NCI-H1436 treated with DMSO at 0.1 percent for 48 hours (cell line): Measurements from ENCODE around the gene AGRP.

Experiments used
- DNase-seq: peaks from one replicate; lab custom pipeline; 2025; lab: John Stamatoyannopoulos, UW

The AGRP gene

DNA sequence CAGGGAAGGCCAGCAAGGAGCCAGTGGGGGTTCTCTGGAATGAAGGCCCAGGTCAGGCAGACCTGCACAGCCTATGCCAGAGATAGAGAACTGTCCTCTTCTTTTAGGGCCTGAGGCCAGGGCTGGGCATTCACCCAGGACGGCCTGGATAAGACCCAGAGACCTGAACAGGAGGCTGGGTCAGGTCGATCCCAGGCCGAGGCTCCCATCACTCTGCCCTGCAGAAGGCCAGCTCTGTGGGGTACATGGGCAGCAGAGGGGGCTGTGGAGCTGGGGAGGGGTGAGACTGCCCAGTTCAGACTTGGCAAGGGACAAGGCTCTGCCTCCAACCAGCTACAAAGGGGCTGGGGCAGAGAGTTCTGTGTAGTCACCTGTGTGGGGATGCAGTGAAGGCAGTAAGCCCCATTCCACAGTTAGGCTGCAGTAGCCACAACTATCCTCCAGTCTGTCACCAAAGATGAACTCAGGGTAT is 37.9 kb downstream of the AGRP start:
- DNase-seq = no peak

DNA sequence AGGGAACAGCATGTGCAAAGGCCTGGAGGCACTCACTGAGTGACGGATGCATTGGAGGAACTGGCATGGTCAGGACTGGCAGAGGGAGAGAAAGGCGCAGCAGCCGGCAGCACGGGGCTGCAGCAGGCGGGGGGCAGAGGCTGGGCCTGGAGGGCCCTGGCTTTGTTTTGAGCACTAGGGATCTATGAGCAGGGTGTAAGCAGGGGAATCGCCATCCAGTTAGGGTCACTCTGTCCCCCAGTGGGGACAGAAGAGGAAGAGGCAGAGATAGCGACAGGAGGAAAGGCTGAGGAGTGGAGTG is 38.3 kb downstream of the AGRP start:
- DNase-seq = no peak

DNA sequence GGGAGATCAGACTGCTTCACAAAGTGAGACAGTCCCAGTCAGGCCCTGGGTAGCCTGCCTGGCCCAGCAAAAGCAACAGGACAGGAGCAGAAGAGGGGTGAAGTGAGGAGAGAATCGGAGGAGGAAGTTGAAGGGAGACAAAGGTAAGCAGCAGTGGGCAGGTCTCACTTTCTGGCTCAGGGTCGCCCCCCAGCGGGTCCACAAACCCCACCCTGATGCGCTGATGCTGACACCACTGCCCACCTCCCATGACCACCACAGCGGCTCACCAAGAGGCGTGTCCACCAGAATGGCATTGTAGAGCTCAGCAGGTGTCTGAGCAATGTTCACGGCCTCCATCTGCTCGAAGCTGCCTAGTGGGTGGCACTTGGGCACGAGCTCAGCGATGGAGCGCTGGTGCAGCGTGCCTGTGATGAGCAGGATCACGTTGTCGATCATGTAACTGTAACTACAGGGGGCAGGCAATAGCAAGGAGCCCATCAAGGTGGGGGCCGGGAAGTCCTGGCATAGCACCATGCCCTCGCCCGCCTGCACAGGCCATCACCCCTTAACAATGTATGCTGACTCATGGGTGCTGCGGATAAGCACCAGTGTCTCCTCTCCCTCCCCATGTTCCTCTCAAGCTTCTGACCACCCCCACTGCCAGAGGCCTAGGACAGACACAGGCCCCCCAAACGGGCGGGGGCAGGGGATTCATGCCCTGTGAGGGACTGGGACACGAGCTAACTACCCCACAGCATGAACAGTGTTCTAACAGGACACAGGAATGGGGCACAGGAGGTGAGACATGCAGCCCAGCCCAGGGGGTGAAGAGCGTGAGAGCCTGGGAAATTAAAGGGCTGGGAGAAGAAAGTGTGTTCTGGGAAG is 38.9 kb downstream of the AGRP start:
- DNase-seq = no peak

DNA sequence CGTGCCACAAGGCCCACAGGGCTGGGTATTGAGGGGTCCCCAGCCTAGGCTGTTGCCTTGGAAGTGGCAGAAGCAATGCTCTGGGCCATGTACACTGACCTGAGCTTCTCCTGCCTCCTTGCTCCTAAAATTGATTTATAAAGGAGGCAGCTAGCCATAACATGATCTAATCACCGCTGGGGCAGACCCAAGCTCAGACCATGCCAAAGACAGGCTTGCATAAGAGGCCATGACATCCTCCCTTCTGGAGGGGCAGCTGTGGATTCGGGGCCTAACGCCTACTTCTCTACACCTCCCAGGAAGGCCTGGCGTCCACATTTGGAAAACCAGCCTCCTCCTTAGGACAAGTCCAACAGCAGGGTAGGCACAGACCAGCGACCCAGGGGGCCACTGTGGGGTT is 40.1 kb downstream of the AGRP start:
- DNase-seq = no peak

DNA sequence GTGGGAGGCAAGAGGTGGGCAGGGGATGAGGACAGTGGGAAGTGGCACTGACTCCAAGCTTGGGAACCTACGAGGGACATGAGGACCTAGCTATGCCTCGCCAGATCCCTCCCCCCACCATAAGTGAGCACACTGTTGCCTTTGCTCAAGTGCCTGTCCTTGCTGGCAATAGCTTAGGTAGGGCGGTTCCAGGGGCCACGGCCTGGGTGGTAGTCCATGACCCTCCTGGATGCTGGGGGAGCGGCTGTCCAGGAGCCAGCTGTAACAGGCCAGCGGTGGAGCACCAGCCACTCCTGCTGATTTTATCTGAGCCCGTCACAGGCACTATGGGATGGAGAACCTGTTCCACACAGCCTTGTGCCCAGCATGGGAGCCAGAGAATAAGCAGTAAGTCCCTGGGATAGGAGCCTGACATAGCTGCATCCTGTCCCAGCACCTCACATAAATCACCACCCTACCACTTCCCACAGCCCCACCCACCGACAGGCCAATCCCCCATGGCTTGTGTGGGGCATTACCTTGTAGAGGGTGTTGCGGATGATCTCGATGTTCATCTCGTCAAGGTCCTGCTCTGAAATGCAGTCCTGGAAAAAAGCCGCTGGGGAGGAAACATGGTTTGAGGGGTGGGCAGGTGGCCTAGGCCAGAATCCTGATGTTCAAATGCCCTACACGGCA is 40.6 kb downstream of the AGRP start:
- DNase-seq = no peak

DNA sequence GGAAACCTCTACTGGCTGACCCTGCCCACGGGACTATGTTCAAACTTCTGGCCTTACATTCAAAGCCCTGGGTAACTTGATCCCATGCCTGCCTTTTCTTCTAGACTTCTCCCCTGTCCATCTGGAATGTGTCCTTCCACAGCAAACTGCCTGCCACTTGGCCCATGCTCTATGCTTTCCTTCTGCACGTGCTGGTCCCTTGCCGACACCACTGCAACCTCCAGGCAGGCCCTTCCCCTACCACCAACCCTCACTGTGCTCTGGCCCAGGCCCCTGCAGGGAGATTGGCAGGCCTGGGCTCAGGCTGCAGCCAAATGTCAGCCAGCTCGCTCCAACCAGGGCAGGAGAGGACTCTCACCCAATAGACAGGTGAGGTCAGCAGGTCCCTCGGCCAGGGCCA is 41.4 kb downstream of the AGRP start:
- DNase-seq = no peak

DNA sequence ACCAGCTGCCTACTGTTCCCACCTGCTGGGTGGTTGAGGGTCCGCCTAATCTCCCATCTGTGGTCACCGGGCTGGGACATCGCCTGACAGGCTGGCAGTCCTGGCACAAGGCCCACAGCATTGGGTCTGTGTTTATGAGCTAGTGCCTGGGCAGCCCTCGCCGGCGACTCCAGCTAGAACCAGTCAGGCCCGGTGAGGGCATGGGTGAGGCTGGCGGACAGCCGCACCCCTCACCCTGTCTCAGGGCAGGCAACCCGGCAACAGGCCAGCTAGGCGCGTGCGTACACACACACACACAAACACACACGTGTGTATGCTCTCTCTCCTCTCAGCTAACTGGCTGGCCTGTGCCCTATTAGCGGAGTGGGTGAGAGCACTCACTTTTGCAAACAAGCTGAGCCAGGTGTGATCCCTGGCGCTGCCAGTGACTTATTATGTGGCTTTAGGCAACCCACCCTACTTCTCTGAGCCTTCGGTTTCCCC is 42.0 kb downstream of the AGRP start:
- DNase-seq = no peak

DNA sequence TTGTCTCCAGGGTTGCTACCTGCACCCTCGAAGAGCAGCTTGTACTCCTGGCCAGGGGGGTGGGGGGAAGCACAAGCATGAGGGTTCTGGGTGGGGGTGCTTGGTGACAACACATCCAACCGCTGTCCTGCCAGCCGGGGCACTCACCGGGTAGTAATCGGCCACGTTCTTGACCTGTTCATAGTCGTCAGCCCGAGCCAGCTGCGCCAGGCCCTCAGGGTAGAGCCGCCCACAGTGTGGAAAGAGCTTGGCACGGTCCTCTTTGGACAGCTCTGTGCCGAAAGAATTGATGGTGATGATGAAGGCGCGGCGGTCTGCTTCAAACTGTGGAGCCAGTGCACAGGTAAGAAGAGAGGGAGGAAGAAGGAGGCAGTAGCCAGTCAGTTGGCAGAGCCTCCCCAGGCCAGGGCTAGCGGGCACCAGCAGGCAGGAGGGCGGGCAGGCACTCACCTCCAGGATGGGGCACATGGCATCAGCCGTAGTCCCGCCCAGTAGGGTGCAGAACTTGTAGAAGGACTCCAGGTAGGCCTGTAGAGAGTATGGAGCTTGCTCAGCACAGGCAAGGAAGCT is 44.4 kb downstream of the AGRP start:
- DNase-seq = no peak

DNA sequence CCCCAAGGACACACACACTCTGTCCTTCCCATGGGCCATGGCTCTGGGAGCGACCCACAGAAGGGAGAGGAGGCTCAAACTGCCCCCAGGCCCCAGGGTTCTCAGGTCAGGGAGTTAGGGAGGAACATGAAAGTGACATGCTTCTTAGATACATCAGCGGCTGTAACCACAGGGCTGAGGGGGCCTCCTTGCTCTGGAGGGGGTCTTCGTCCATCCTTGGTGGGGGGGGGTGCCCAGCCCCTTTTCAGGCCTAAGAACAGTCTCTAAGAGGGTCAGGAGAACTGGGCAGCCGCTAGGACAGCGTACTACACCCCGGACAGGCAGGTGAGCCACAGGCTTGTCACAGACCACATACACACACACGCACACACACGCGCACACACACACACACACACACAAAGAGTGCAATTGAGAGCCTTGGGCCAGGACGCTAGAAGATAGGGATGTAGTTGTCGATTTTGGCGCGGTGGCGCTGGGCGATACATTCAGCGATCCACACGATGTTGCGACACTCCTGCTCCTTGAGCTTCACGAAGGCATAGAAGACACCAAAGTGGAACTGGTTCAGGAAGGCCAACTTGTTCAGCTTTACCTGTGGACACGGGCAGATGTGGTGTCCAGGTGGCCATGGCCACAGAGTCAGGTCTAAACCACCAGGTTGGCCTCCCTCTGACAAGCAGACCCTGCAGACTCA is 45.1 kb downstream of the AGRP start:
- DNase-seq = no peak

DNA sequence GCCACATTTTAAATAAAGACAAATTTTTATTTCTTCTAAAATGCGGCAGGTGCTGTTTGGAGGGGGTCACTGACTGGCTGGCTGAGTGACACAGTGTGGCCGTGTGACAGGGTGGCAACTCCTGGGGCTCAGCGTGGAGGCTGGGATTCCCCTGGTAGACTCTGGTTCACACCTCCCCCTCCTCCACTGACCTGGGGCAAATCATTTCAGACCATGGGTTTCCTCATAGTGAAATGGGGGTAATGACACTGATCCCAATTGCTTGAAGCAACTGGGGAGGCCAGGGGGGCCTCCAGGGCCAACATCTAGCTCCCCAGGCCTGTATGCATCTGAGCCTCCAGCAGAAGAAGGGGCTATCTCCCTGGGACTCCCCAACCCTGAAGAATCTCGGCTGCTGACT is 45.8 kb downstream of the AGRP start:
- no peak for DNase-seq

DNA sequence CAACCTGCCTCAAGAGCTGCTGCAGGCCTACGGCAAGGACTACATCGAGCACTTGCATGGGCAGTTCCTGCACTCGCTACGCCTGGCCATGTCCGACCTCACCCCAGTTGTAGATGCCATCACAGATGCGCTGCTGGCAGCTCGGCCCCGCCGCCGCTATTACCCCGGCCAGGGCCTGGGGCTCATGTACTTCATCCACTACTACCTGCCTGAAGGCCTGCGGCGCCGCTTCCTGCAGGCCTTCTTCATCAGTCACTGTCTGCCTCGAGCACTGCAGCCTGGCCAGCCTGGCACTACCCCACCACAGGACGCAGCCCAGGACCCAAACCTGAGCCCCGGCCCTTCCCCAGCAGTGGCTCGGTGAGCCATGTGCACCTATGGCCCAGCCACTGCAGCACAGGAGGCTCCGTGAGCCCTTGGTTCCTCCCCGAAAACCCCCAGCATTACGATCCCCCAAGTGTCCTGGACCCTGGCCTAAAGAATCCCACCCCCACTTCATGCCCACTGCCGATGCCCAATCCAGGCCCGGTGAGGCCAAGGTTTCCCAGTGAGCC is 46.6 kb downstream of the AGRP start:
- no peak for DNase-seq

DNA sequence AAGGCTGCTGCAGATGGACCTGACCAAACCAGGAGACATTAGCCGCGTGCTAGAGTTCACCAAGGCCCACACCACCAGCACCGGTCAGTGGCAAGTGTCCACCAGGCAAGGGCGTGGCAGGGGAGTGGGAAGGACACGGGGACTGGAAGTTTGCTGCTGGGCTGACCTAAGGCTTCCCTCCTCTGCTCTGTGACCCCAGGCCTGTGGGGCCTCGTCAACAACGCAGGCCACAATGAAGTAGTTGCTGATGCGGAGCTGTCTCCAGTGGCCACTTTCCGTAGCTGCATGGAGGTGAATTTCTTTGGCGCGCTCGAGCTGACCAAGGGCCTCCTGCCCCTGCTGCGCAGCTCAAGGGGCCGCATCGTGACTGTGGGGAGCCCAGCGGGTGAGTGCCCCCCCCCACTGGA is 47.6 kb downstream of the AGRP start:
- no peak for DNase-seq

DNA sequence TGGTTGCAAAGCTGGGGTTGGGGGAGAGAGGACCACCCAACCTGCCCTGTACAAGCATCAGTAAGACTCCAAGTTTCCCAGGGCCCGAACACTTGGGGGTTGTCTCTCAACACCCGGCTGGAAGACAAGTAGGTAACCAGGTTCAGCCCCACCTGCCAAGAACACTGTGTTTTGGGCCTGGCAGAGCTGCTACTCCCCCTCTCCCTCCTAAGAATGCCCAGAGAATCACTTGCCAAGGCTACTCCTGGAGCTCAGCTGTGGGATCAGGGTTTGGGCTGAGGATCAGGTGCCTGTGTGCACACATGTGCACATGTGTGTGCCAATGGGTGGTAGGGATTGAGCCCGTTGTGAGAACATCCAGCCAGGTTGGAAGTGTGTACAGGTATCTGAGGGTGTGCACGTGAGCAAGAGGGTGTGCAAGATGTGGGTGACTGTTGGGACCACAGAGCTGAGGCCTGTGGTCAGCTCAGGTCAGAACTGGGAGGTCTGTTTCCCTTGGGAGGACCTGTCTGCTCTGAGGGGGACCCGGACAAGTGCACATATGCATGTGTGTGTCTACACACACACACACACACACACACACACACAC is 50.1 kb downstream of the AGRP start:
- no peak for DNase-seq
